ENCODE measurements around the gene FSTL1.
"Not testable (repeated sequence)": the region's sequence is repeated elsewhere in the genome, so short reads cannot be mapped to it uniquely, and the experiment has no call there.

Gene FSTL1

DNA sequence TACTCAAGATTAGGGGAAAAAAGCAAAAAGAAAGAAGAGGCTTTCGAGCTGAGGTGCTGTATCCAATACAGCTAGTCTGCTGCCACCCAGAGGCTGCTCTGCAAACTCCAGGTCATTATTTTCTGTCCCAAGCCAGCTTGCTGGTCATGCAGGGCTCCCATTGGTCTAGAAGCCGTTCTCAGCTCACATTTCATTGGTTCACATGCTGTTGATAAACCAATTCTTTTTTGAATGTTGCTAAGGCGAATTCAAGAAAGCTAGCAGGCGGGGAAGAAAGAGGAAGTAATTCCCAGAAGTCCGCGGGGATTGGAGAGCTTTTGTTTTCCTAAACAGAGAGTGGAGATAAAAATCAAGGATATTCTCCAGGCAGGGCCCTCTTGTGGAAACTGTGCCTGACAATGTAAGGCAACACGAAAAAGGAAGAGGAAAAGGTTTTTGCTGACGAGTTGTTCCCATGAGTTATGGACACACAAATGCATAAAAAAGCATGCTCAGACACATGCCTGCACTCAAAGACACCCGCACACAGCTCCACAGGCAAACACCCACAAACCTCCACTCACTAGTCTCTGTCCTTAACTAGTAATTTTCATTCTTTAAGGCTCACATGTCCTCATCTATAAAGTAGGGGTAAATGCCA, 33.4 kb downstream of the FSTL1 start:
- DNase-seq (ENCODE audit: low spot score): peak; percentile 99

DNA sequence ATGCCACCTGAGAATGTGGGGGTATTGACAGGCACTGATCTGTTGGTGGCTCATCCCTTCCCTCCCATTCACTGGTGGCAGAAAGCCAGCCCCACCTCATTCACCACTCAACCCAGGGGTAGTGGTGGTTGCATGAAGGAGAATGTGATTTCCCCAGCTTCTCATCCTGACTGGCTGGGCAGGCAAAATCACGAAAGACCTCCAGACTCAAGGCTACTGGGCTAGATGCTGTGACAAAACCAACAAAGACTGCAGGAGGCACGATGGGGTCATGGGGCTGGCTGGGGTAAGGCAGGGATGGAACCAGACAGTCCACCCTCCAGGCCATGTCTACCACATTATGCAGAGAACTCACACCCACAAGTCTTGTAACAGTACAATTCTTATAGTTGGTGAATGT, 33.9 kb downstream of the FSTL1 start:
- peak; percentile 21 for DNase-seq (ENCODE audit: low spot score)

DNA sequence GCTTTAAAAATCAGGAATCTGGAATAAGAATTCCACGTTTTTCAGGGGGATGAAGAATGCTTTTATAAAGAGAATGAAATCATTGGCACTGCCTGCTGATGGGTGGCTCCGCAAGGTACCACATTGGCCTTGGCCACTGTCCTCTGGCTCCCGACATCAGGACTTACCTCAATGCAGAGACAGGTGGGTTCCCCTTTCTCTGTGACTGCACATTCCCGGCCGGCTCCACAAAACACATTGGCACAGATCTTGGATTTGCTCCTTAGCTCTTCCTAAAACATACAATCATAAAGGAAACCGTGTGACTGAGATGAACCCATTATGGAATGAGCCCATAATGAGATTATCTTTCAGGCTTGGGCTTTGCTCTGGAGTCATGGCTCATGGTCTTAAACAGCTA, 35.0 kb downstream of the FSTL1 start:
- no peak for DNase-seq (ENCODE audit: low spot score)

DNA sequence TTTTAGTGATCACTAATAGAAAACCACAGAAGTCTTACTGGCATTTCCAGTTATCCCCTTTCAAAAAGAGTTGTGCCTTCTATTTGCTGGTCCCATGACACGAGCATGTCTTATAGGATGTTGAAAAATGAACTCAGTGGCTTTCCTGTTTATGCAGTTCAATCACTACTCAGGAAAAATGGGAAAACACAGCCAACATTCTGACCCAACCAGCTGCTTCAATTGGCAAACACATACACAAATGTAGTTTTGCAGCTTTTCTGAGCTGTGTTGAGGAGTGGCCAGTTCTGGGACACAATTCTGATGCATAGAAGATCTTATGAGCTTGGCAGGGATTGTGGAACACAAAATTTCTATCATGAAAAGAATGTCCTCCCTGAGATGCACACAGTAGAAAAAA, 40.3 kb downstream of the FSTL1 start:
- no peak for DNase-seq (ENCODE audit: low spot score)

DNA sequence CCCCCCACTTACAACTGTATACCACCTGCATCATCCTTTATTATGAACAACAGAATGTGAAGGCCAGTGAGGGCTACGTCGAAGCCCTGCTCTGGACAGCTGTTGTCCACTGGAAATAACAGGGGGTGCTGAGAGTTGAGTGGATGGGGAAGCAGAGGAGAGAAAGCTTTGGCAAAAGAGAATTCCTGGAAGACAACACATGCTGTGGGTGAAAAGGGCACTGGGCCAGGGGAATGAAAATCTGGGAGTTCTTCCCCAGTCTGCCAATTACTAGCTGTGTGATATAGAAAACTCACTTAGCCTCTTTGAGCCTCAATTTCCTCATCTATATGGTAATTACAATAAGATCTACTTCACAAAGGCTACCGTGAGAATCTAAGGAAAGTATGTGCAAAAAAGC, 40.7 kb downstream of the FSTL1 start:
- no peak for DNase-seq (ENCODE audit: low spot score)

DNA sequence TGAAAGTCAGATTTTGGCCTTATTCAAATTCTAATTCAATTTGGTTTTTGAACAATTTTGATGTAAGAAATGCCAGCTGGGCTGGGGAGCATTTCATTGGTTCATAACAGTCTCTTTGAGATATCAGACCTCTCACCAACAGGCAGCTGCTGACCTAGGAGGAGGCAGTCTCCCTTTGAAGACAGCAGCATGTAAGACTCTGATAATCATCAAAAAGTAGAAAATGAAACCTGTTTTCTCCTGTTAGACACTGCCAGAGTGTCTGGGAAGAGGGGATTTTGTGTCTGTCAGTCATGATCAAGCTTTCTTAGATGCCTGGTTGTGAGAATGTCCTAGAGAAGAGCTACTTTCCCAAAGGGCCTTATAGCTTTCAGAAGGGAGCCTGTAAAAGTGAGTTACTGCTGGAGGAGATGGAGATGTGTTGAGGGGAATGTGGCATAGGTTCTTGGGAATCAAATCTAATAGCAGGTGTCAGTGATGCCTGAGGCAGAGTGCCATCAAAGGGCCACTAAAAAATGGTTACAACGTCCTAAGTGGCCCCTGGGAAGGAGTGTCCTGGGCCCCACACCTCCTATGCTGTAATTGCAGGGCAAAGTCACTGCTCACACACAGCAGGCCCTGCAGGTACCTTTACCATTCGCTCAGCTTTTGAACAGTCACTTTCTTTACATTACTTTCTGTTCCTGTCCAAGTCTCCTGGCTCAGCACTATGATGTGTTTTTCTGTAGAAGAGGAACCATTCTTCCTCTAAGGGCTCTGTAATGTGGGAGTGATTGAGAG, 43.1 kb downstream of the FSTL1 start:
- DNase-seq (ENCODE audit: low spot score): no peak

DNA sequence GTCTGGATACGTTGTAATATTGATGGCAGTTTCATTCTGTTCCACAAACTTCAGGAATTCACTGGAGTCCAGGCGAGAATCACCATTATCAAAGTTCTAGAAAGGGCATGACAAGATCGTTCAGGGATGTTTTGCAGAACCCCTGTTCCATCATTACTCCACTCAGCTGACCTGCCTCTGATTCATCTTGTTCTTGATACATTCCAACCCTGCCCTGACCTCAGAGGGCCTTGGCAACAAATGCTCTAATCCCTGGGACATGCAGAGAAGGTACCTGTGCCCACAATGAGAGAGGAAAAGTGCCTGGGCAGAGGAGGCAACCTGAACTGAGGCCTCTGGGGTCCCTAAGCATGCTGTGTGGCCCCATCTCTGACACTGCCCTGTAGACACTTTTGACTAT, 45.9 kb downstream of the FSTL1 start:
- DNase-seq (ENCODE audit: low spot score): no peak

DNA sequence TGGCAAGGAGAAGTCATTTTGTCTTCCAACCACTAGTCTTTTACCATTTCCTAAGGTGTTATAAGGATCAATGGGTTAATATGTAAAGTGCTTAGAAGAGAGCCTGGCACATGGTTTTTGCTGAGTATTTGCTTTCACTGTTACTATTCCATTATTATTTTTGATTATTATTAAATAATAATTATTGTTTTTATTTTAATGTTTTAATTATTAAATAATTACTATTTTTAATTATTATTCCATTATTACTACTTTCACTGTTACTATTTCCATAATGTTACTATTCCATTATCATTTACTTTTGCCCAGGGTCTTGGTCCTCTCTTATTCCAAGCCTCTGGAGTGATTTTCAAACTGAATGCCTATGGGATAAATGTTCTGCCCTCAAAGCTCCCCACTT, 48.5 kb downstream of the FSTL1 start:
- no peak for DNase-seq (ENCODE audit: low spot score)

DNA sequence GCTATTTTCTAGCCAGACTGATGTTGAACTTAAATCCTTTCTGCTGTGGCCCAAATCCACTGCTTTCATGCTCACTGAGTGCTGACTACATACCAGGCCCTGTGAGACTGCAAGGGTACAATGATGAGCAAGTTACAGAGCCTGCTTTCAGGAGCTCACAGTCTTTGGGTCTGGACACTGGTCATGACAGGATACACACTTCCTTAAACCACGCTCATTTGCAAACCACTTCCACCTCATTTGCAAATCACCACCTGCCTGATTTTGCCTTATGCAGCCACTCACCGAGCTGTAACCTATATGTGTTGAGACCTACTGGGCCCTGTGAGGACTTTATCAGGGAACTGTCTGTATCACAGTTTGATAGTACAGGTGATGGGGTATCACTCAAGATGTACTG, 51.4 kb downstream of the FSTL1 start:
- no peak for DNase-seq (ENCODE audit: low spot score)

DNA sequence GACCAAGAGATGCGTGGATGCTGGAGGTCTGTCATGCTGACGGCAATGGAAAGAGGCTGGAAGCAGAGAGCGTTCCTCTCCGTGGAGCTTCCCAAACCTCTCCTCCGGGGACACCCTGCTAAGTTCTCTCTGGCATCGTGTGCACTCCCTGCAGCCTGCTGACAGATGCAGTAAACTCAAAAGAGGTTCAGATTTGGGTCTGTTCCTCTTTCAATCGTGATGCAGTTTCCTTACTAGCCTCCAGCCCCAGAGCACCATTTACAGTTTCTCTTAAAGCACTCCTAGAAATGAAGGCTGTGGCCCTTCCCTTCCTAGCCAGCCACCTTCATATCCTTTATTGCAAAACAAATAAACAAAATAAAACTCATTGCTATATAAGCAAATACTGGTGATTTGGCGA, 54.3 kb downstream of the FSTL1 start:
- no peak for DNase-seq (ENCODE audit: low spot score)

DNA sequence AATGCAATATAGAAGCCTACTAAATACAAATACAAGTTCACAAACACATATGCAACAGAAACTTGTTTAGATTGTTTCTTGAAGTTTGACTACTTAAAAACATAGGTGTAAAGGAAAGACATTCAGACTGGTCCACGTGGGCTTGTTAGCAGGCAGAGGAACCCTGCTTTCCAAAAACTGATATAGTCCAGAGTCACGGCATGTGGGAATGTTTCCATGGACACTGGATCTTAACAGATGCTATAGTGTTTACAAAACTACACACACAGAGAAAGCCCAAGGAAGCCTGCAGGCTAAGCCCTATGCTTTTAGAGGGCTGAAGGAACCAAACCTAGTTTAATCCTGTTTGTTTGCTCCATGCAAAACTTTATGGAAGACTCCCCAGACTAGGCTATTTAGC, 56.4 kb downstream of the FSTL1 start:
- no peak for DNase-seq (ENCODE audit: low spot score)

DNA sequence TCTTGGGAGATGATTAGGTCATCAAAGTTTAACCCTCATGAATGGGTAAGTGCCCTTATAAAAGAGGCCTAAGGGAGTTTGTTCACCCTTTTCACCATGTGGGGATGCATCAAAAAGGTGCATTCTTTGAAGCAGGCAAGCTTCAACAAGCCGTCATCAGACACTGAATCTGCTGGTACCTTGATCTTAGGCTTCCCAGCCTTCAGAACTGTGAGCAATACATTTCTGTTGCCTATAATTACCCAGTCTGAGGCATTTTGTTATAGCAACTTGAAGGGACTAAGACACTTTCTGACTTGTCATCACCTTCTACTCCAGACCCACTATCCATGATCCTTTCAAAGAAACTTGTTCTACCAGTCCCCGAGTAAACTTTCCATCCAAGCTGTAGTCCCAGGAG, 57.0 kb downstream of the FSTL1 start:
- DNase-seq (ENCODE audit: low spot score): no peak

DNA sequence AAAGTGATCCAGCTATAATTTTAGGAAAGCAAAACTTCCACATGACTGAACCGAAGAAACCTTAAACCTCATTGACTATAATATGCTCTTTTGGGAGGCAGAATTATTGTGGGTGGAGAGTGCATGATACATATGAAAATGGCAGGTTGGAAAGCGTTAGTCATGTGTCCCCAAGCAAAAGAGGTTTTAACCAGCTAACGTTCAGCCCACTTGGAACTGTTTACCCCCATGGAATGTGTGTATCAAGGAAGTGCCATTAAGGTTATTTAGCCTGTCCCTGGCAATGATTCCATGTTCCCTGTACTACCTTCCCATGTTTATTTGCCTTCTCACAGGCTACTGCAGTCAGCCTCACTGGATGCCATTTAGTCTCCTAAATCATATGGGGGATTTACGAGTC, 57.5 kb downstream of the FSTL1 start:
- no peak for DNase-seq (ENCODE audit: low spot score)

DNA sequence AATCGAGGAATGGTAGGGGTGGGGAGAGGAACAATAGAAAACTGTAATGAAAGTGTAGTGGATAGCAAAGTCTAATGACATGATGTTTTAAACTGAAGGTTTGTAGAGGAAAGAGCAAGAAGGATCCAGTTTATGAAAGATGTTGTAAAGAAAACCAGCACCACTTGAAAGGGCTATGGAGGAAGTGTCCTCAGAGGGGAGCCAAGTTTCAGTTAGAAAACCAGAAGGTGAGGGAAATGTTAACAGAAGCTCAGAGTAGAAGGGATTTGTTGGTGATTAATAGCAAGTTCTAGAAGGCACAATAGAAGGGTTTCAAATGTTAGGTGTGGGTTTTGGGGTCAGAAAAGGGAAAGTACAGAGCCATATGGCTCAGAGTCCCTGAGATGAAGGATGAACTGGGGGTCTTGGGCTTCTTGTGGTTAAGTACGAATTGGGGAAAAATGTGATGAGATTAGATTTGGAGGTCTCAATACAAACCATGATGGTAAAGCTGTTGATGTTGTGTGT, 67.8 kb downstream of the FSTL1 start:
- DNase-seq (ENCODE audit: low spot score): no peak

DNA sequence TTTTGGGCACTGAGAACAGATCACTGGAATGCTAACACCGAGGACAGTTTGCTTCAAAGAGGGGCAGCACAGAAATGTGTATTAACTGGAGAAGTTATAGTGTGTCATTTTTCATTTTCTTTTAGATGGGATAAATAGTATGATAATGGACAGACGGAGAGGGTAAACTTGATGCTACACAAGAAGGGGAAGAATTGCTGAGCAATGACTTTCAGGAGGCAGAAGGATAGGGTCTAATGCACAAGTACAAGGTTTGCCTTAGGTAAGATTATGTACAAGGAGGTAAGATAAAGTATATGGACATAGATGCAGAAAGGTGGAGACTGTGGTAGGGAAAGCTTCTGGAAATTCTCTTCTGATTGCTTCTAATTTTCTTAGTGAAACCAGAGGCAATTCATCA, 69.3 kb downstream of the FSTL1 start:
- DNase-seq (ENCODE audit: low spot score): no peak

DNA sequence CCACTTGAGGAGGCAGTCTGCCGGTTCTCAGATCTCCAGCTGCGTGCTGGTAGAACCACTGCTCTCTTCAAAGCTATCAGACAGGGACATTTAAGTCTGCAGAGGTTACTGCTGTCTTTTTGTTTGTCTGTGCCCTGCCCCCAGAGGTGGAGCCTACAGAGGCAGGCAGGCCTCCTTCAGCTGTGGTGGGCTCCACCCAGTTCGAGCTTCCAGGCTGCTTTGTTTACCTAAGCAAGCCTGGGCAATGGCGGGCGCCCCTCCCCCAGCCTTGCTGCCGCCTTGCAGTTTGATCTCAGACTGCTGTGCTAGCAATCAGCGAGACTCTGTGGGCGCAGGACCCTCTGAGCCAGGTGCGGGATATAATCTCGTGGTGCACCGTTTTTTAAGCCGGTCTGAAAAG, 72.8 kb downstream of the FSTL1 start:
- not testable (repeated sequence) for DNase-seq (ENCODE audit: low spot score)

DNA sequence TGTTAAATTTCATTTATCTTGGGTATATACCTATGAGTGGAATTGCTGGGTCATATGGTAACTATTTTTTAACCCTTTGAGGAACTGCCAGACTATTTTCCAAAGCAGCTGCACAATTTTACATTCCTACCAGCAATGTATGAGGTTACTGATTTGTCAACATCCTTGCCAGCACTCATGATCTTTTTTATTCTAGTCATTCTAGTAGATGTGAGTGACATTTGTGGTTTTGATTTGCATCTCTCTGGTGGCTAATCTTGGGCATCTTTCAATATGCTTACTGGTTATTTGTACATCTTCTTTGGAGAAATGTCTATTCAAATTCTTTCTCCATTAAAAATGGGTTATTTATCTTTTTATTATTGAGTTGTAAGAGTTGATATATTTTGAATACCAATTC, 80.3 kb downstream of the FSTL1 start:
- DNase-seq (ENCODE audit: low spot score): no peak

DNA sequence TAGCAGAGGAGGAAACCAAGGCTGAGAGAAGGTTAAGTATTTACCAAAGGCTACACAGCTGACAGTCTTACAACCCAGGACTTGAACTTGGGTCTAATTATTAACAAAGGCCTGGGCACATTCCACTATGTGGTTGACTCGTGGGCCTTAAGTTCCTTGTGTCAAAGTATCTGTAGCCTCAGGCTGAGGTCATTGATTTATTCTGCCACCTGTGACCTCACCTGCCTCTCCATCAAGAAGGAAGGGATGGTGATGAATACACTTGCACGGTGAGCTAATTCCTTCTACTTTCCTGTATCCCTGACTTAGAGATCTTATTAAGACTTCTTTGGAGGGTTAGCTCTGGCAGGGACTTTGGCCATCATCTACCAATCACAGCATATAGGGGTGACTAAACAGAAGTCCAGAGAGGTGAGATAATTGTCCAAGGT, 81.7 kb downstream of the FSTL1 start:
- no peak for DNase-seq (ENCODE audit: low spot score)

DNA sequence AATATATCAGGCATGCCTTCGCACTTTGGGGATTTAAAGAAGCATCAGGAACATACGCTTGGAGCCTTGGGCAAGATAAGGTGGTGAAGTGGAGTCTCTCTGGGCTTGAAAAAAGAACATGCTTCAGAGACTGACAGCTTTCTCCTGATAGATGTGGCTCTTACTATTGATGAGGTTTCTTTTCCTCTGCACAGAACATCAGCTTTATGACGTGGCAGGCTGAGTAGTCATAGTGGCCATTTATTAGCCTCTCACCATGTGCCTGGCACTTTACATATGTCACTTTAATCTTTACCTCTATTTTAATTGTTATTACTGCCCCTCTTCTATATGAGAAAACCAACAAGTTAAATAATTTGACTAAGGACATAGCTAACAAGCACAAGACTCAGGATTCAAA, 82.6 kb downstream of the FSTL1 start:
- DNase-seq (ENCODE audit: low spot score): no peak

DNA sequence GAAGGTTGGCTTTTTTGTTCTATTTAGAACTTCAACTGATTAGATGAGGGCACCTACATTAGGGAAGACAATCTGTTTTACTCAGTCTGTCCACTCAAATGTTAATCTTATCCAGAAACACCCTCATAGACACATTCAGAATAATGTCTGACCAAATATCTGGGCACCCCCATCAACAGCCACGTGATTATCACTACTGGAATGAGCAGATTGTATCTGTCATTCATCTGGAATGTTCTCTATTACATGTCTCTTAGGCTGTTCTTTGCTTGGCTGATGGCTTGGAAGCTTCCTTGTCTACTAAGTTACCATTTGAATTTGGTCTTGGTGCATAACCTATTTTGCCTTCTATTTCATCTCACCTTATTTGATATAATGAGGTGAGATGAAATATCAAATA, 86.0 kb downstream of the FSTL1 start:
- DNase-seq (ENCODE audit: low spot score): no peak

DNA sequence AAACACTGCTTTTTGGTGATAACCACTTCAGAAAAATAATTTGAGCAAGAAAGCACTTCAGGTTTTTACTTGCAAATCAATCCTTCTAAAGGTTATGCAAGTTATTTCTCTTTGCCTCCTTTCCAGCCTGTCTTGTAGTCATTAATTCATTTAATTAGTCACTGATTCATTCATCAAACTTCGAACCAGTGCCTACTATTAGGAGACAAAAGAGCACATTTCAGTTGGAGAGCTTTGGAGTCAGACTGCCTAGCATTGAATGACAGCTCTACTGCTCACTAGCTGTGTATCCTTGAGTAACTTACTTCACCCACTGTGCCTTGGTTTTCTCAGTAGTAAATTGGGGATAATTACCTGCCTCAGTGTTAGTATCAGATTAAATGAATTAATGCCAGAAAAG, 86.7 kb downstream of the FSTL1 start:
- no peak for DNase-seq (ENCODE audit: low spot score)

DNA sequence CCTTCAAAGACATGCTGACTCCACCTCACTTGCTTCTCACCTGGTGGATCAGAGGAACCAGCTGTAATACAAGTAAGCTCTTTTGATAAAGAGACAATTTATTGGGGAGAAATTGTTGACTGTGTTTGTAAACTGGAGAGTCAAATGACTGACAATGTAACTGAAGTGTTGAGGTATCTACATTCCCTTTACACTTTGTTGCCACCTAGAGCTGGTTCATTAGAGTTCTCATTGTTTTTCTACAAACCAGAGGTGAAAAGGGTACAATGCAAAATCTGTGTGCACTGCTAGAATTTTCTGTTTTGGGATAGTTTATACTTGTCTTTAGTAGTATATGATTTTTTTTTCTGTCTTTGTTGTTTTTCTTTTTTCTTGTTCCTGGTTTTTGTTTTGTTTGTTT, 93.0 kb downstream of the FSTL1 start:
- DNase-seq (ENCODE audit: low spot score): no peak

DNA sequence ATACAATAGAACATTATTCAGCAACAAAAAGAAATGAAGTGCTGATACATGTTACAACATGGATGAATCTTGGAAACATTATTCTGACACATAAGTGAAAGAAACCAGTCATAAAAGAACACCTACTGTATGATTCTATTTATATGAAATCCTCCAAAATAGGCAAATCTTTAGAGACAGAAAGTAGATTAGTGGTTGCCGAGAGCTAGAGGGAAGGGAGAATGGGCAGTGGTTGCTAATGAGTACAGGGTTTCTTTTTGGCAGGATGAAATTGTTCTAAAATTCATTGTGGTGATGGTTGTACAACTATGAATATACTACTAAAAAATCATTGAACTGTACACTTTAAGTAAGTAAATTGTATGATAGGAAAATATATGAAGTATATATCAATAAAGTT, 95.3 kb downstream of the FSTL1 start:
- no peak for DNase-seq (ENCODE audit: low spot score)

DNA sequence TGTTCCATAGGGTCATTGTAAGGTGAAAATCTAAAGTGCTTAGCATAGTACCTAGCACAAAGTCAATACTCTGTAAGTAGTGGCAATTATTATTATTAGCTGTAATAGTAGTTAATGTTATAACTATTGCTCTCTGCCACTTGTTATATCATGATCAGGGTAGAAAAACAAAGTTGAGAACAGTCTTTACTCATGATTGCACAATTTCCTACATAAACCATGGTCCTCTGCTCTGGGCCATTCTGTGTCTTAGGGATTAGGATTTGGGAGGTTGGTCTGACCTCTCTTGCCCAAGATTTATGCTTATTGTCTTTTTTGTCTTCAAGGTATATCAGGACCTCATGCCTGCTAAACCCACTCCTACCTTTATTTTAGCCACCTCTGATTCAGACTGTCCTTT, 97.3 kb downstream of the FSTL1 start:
- DNase-seq (ENCODE audit: low spot score): no peak
